H9 (cell line): ENCODE measurements around the gene TOPORS. TPM values are rescaled to one million over a fixed set of nuclear protein-coding genes. Genes with fewer than 3 reads are reported as not detected.

Source experiments
- DNase-seq: peaks from one replicate; pipeline ENCODE4 v3.0.0-alpha.2; 2017
- H2AFZ ChIP-seq: one replicate; pipeline ENCODE4 v1.6.1; 2013; ENCODE audit warnings: mild to moderate bottlenecking, low read length, control low read depth, moderate library complexity
- H2AK5ac ChIP-seq: 2 replicates; pipeline ENCODE4 v1.6.1; 2013; ENCODE audit warnings: low read length, control low read depth, mixed read lengths; ENCODE audit not compliant: insufficient read length
- H2BK120ac ChIP-seq: one replicate; pipeline ENCODE4 v1.6.1; 2013; ENCODE audit warnings: low read depth, mild to moderate bottlenecking, low read length, control low read depth, inconsistent platforms; ENCODE audit not compliant: poor library complexity, severe bottlenecking
- H2BK12ac ChIP-seq: 2 replicates; pipeline ENCODE4 v1.6.1; 2013; ENCODE audit warnings: low read length, control low read depth, mixed read lengths, low read depth; ENCODE audit not compliant: insufficient read length
- H2BK15ac ChIP-seq: 2 replicates; pipeline ENCODE4 v1.6.1; 2013; ENCODE audit warnings: low read depth, low read length, control low read depth
- H2BK20ac ChIP-seq: one replicate; pipeline ENCODE4 v1.6.1; 2013; ENCODE audit warnings: low read depth, mild to moderate bottlenecking, low read length, control low read depth, inconsistent platforms; ENCODE audit not compliant: poor library complexity, severe bottlenecking
- H2BK5ac ChIP-seq: 2 replicates; pipeline ENCODE4 v1.6.1; 2013; ENCODE audit warnings: low read length, control low read depth, mixed read lengths; ENCODE audit not compliant: insufficient read length
- H3K14ac ChIP-seq: 2 replicates; pipeline ENCODE4 v1.6.1; 2013; ENCODE audit warnings: low read length, control low read depth; ENCODE audit not compliant: insufficient read depth
- H3K18ac ChIP-seq: 2 replicates; pipeline ENCODE4 v1.6.1; 2013; ENCODE audit warnings: low read depth, mild to moderate bottlenecking, mixed read lengths, low read length, control low read depth; ENCODE audit not compliant: insufficient read length
- H3K23ac ChIP-seq: 2 replicates; pipeline ENCODE4 v1.6.1; 2013; ENCODE audit warnings: low read length, control low read depth, mixed read lengths, low read depth; ENCODE audit not compliant: insufficient read length
- H3K23me2 ChIP-seq: 2 replicates; pipeline ENCODE4 v1.6.1; 2013; ENCODE audit warnings: low read depth, mild to moderate bottlenecking, mixed read lengths, low read length, control low read depth; ENCODE audit not compliant: insufficient read length, poor library complexity, severe bottlenecking
- H3K27ac ChIP-seq: 2 replicates; pipeline ENCODE4 v1.5.1; 2013; ENCODE audit warnings: low read length, control low read depth, mixed read lengths, low read depth; ENCODE audit not compliant: insufficient read length
- H3K27me3 ChIP-seq: 2 replicates; pipeline ENCODE4 v1.6.1; 2013; ENCODE audit warnings: low read length, control low read depth, inconsistent platforms; ENCODE audit not compliant: insufficient read depth
- H3K4ac ChIP-seq: 2 replicates; pipeline ENCODE4 v1.6.1; 2013; ENCODE audit warnings: low read depth, mild to moderate bottlenecking, control low read depth, inconsistent platforms, low read length, moderate library complexity
- H3K4me1 ChIP-seq: 2 replicates; pipeline ENCODE4 v1.6.1; 2013; ENCODE audit warnings: low read length, control low read depth, inconsistent platforms; ENCODE audit not compliant: insufficient read depth
- H3K4me2 ChIP-seq: 2 replicates; pipeline ENCODE4 v1.6.1; 2013; ENCODE audit warnings: low read length, control low read depth, mixed read lengths; ENCODE audit not compliant: insufficient read length, insufficient read depth
- H3K56ac ChIP-seq: 2 replicates; pipeline ENCODE4 v1.6.1; 2013; ENCODE audit warnings: low read depth, mild to moderate bottlenecking, mixed read lengths, low read length, control low read depth; ENCODE audit not compliant: insufficient read length
- H3K79me1 ChIP-seq: 2 replicates; pipeline ENCODE4 v1.6.1; 2013; ENCODE audit warnings: low read depth, mild to moderate bottlenecking, moderate library complexity, low read length, control low read depth, inconsistent platforms; ENCODE audit not compliant: insufficient read depth, poor library complexity, severe bottlenecking
- H3K79me2 ChIP-seq: 2 replicates; pipeline ENCODE4 v1.6.1; 2013; ENCODE audit warnings: low read length, control low read depth, inconsistent platforms; ENCODE audit not compliant: insufficient read depth
- H3K9ac ChIP-seq: 2 replicates; pipeline ENCODE4 v1.6.1; 2013; ENCODE audit warnings: low read length, control low read depth, mixed read lengths; ENCODE audit not compliant: insufficient read length; ENCODE audit errors: extremely low read depth
- H3K9me3 ChIP-seq: one replicate; pipeline ENCODE4 v1.6.1; 2013; ENCODE audit warnings: low read depth, low read length, inconsistent platforms; ENCODE audit not compliant: control insufficient read depth
- H3T11ph ChIP-seq: one replicate; pipeline ENCODE4 v1.6.1; 2013; ENCODE audit warnings: mild to moderate bottlenecking, low read length, control low read depth, inconsistent platforms
- H4K20me1 ChIP-seq: one replicate; pipeline ENCODE4 v1.6.1; 2013; ENCODE audit not compliant: control insufficient read depth, insufficient read length, insufficient read depth
- H4K5ac ChIP-seq: 2 replicates; pipeline ENCODE4 v1.6.1; 2013; ENCODE audit warnings: low read depth, mild to moderate bottlenecking, mixed read lengths, low read length, control low read depth; ENCODE audit not compliant: insufficient read length
- H4K8ac ChIP-seq: replicated peaks from 2 replicates; pipeline ENCODE4 v1.6.1; 2013; ENCODE audit warnings: low read length, control low read depth, mixed read lengths, low read depth; ENCODE audit not compliant: insufficient read length
- H4K91ac ChIP-seq: 2 replicates; pipeline ENCODE4 v1.6.1; 2013; ENCODE audit warnings: low read depth, mild to moderate bottlenecking, moderate library complexity, mixed read lengths, low read length, control low read depth; ENCODE audit not compliant: insufficient read length
- H3K27ac Mint-ChIP-seq, 3 experiments: 2 replicates in 2 of 3; 3 replicates in 1 of 3; pipeline ENCODE4 v1.8.0; 2020 to 2021; ENCODE audit warnings: mixed read lengths in 3 of 3, mild to moderate bottlenecking in 1 of 3, moderate library complexity in 1 of 3
- H3K27me3 Mint-ChIP-seq: 2 replicates; pipeline ENCODE4 v1.8.0; 2021; ENCODE audit warnings: low read depth, mild to moderate bottlenecking, moderate library complexity, mixed read lengths
- H3K36me3 Mint-ChIP-seq, 3 experiments: 2 replicates in 2 of 3; 3 replicates in 1 of 3; pipeline ENCODE4 v1.8.0; 2020 to 2021; ENCODE audit warnings: low read depth in 3 of 3, mixed read lengths in 3 of 3; ENCODE audit not compliant: insufficient read depth in 1 of 3
- H3K4me1 Mint-ChIP-seq, 2 experiments: 2 replicates each; pipeline ENCODE4 v1.8.0; 2020; ENCODE audit warnings: mixed read lengths in 2 of 2
- H3K4me3 Mint-ChIP-seq, 2 experiments: 2 replicates in 1 of 2; 3 replicates in 1 of 2; pipeline ENCODE4 v1.8.0; 2020 to 2021; ENCODE audit warnings: mild to moderate bottlenecking in 2 of 2, mixed read lengths in 2 of 2, moderate library complexity in 1 of 2
- H3K9me3 Mint-ChIP-seq, 2 experiments: 2 replicates in 1 of 2; 3 replicates in 1 of 2; pipeline ENCODE4 v1.8.0; 2020; ENCODE audit warnings: mild to moderate bottlenecking in 2 of 2, mixed read lengths in 2 of 2, moderate library complexity in 1 of 2
- CTCF ChIP-seq: fragments of 200-600 bp; sonication (generic); conservative IDR thresholded peaks from 3 replicates; pipeline ENCODE4 v1.8.0; 2021; ENCODE audit warnings: antibody characterized with exemption, mild to moderate bottlenecking
- WGBS: extraction: QIAGEN DNeasy Blood & Tissue Kit; methylation state at CpG from one replicate; pipeline ENCODE4 v1.1.7; 2013; ENCODE audit warnings: missing lambda C conversion rate, low lambda C conversion rate, mixed read lengths; ENCODE audit not compliant: insufficient read length; ENCODE audit errors: extremely low coverage; 5-methylcytosine and 5-hydroxymethylcytosine counted together
- total RNA-seq: library from RNA; stranded (reverse); gene quantifications from 2 replicates; pipeline ENCODE4 v1.2.1, GENCODE V29; 2021

Gene TOPORS
- total RNA-seq, 1 experiment from 2014 or later = 31.9 TPM

DNA sequence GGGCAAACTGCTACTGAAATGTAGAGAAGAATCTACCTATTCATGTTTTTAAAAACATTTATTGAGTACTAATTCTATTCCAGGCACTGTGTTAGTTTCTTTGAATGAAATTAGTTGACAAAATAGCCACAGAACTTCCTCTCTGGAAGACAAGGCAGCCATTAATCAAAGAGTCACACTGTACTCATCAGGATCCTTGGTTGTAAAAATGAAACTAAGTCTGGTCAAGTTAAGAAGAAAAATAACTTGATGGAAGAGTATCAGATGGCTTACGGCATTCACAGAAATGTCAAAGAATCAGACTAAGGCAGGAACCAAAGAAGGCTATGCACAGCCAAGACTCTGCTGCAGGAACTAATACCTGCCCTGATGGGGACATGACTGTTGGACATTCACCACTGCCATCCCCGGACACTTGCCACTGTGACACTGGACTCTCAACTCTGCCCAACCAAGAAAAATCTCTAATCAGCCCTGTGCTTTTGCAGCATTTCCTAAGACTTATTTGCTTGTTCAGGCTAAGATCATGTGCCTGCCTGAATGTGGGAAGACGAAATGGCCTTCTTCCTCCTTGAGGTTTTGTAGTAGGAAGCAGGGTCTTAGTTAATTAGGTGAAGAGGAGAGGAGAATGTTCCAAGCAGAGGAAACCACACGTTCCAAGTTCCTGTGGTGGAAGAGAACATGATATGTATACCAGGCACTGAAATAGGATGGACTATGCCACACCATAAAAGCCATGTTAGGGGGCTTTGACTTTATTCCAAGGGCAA lies 43.9 kb upstream of the TOPORS start:
- Histone ChIP-seq H2BK5ac (no peak overlapping the region), H2BK120ac (no peak overlapping the region), H2AFZ (no peak overlapping the region), H3K23ac (no peak overlapping the region), H2BK12ac (no peak overlapping the region), H3K79me1 (no peaks in the 10 kb centered on the region), H3K56ac (no peak overlapping the region), H4K8ac (no peak overlapping the region), H3K9ac (no peak overlapping the region), H3K79me2 (no peaks in the 10 kb centered on the region), H2AK5ac (no peak overlapping the region), H3T11ph (no peak overlapping the region), H3K27me3 (no peaks in the 10 kb centered on the region), H2BK15ac (no peak overlapping the region), H4K91ac (no peak overlapping the region), H3K4me1 (no peaks in the 10 kb centered on the region), H3K23me2 (no peaks in the 10 kb centered on the region), H3K4ac (no peak overlapping the region), H3K14ac (no peak overlapping the region), H4K20me1 (no peaks in the 10 kb centered on the region), H3K4me2 (no peak overlapping the region), H3K27ac (no peak overlapping the region), H2BK20ac (no peak overlapping the region), H3K9me3 (no peaks in the 10 kb centered on the region), H4K5ac (no peak overlapping the region), H3K18ac (no peak overlapping the region)
- no peak for DNase-seq
- no peaks in the 10 kb centered on the region for H3K36me3 Mint-ChIP-seq
- no peaks in the 10 kb centered on the region for H3K4me1 Mint-ChIP-seq
- peaks cover 0 to 43% of the 10 kb centered on the region in 2 experiments; a peak in 2 of 5 replicates for H3K9me3 Mint-ChIP-seq
- peaks cover 6% of the 10 kb centered on the region; the same call in 1 of the 2 replicates for H3K27me3 Mint-ChIP-seq
- no peak overlapping the region for H3K4me3 Mint-ChIP-seq
- no peak for TF ChIP-seq CTCF
- no peak overlapping the region; a peak in 1 of 7 replicates for H3K27ac Mint-ChIP-seq
- no CpG with 5 or more reads among the region's 4 CpGs for WGBS
